Kidney epithelial cell (primary cell): ENCODE data around the gene C10orf90. TPM values are rescaled to one million over a fixed set of nuclear protein-coding genes. Genes with fewer than 3 reads are reported as not detected.

Experiments used
- DNase-seq: peaks from one replicate; pipeline ENCODE4 v3.0.0-alpha.2; 2010; ENCODE audit warnings: low read depth
- H3K27me3 ChIP-seq: 2 replicates; pipeline ENCODE4 v1.6.0; 2011; ENCODE audit warnings: low read length; ENCODE audit not compliant: control insufficient read depth, insufficient read depth
- H3K36me3 ChIP-seq: 2 replicates; pipeline ENCODE4 v1.5.1; 2011; ENCODE audit warnings: low read length; ENCODE audit not compliant: control insufficient read depth, insufficient read depth
- H3K4me3 ChIP-seq: 2 replicates; pipeline ENCODE4 v1.5.1; 2011; ENCODE audit warnings: low read depth, mild to moderate bottlenecking, control low read depth, low read length
- total RNA-seq: library from RNA; depleted of rRNA; stranded (reverse); fragments of >200 nt; gene quantifications from 2 replicates; pipeline ENCODE4 v1.2.3, GENCODE V29; 2015
- TF ChIP-seq, protein P1 (sequence below): IDR thresholded peaks from 2 replicates; pipeline ENCODE4 v1.5.1; 2011; ENCODE audit warnings: mild to moderate bottlenecking, moderate library complexity, low read length, control low read depth, inconsistent platforms; ENCODE audit not compliant: insufficient read depth, poor library complexity, severe bottlenecking

The C10orf90 gene
- total RNA-seq, 1 donor from 2014 or later = not detected

- TF ChIP-seq, protein P1, sequence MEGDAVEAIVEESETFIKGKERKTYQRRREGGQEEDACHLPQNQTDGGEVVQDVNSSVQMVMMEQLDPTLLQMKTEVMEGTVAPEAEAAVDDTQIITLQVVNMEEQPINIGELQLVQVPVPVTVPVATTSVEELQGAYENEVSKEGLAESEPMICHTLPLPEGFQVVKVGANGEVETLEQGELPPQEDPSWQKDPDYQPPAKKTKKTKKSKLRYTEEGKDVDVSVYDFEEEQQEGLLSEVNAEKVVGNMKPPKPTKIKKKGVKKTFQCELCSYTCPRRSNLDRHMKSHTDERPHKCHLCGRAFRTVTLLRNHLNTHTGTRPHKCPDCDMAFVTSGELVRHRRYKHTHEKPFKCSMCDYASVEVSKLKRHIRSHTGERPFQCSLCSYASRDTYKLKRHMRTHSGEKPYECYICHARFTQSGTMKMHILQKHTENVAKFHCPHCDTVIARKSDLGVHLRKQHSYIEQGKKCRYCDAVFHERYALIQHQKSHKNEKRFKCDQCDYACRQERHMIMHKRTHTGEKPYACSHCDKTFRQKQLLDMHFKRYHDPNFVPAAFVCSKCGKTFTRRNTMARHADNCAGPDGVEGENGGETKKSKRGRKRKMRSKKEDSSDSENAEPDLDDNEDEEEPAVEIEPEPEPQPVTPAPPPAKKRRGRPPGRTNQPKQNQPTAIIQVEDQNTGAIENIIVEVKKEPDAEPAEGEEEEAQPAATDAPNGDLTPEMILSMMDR = no peak
- H3K4me3 ChIP-seq = no peak overlapping the region
- H3K27me3 ChIP-seq = no peaks in the 10 kb centered on the region
- no peak for DNase-seq
- no peaks in the 10 kb centered on the region for H3K36me3 ChIP-seq
Measured at GRCh38 chr10:126392469-126392868, 278.0 kb downstream of the C10orf90 start.

DNA sequence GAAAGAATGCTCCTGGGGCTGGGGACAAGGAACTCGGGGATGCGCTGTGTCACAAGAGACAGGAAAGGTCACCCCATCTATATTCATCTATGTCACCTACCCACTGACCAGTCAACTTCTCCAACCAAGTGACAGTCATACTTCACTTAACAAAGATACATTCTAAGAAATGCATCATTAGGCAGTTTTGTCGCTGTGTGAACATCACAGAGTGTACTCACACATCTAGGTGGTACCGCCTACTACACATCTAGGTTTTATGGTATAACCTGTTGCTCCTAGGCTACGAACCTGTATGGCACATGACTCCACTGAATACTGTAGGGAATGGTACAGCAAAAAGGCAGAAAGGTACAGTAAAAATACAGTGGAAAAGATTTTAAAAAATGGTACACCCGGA is 278.4 kb downstream of the C10orf90 start:
- Histone ChIP-seq H3K4me3 (no peak overlapping the region), H3K36me3 (no peaks in the 10 kb centered on the region), H3K27me3 (no peaks in the 10 kb centered on the region)
- DNase-seq = no peak
- TF ChIP-seq, protein P1 = no peak

- Histone ChIP-seq H3K4me3 (no peak overlapping the region), H3K27me3 (no peaks in the 10 kb centered on the region), H3K36me3 (no peaks in the 10 kb centered on the region)
- no peak for DNase-seq
- TF ChIP-seq, protein P1 = no peak
Measured at GRCh38 chr10:126391192-126391885, 279.2 kb downstream of the C10orf90 start.

- Histone ChIP-seq H3K36me3 (no peaks in the 10 kb centered on the region), H3K27me3 (no peaks in the 10 kb centered on the region), H3K4me3 (no peak overlapping the region)
- TF ChIP-seq, protein P1 = no peak
- DNase-seq = no peak
Measured at GRCh38 chr10:126390324-126390723, 280.2 kb downstream of the C10orf90 start.

- H3K36me3 ChIP-seq = no peaks in the 10 kb centered on the region
- no peaks in the 10 kb centered on the region for H3K27me3 ChIP-seq
- H3K4me3 ChIP-seq = peak within 1 kb of the TSS; percentile 56
- DNase-seq = no peak
- TF ChIP-seq, protein P1 = no peak
Measured at GRCh38 chr10:126387931-126388911, 282.3 kb downstream of the C10orf90 start, which contains the start of gene ADAM12. ADAM12 (minus strand) TSS chr10:126388477; CDS start chr10:126388145, 332 bp downstream.
